SW 1271 (cell line): ENCODE results near the gene SERP2.

Experiments used
- DNase-seq, 2 experiments: peaks; one replicate each; lab custom pipeline; 2025; lab: John Stamatoyannopoulos, UW

SERP2 gene

GRCh38 chr13:44388427-44389059, 14.9 kb downstream of the SERP2 start:
- no peak for DNase-seq

GRCh38 chr13:44389060-44389666, 15.5 kb downstream of the SERP2 start:
- no peak for DNase-seq

- DNase-seq, result no peak
Observed at GRCh38 chr13:44389876-44390275, 16.3 kb downstream of the SERP2 start.

GRCh38 chr13:44393391-44393790, 19.8 kb downstream of the SERP2 start:
- no peak for DNase-seq

- no peak for DNase-seq
Observed at GRCh38 chr13:44394658-44395057, 21.0 kb downstream of the SERP2 start.

- no peak for DNase-seq
Observed at GRCh38 chr13:44395976-44396694, 22.5 kb downstream of the SERP2 start.

GRCh38 chr13:44396701-44397580, 23.3 kb downstream of the SERP2 start:
- DNase-seq, result no peak

- no peak for DNase-seq
Observed at GRCh38 chr13:44397766-44398223, 24.2 kb downstream of the SERP2 start.

GRCh38 chr13:44398606-44399005, 25.0 kb downstream of the SERP2 start:
- DNase-seq, result no peak

GRCh38 chr13:44399074-44399473, 25.4 kb downstream of the SERP2 start:
- DNase-seq, result no peak

- no peak for DNase-seq
Observed at GRCh38 chr13:44400736-44401135, 27.1 kb downstream of the SERP2 start.

GRCh38 chr13:44401577-44401976, 28.0 kb downstream of the SERP2 start:
- no peak for DNase-seq

GRCh38 chr13:44402899-44403445, 29.3 kb downstream of the SERP2 start:
- no peak for DNase-seq

GRCh38 chr13:44403461-44404056, 29.9 kb downstream of the SERP2 start:
- DNase-seq, result no peak

- DNase-seq, result no peak
Observed at GRCh38 chr13:44404261-44405132, 30.9 kb downstream of the SERP2 start.

- no peak for DNase-seq
Observed at GRCh38 chr13:44406617-44407016, 33.0 kb downstream of the SERP2 start.

GRCh38 chr13:44407379-44407778, 33.8 kb downstream of the SERP2 start:
- no peak for DNase-seq

- no peak for DNase-seq
Observed at GRCh38 chr13:44407891-44408290, 34.3 kb downstream of the SERP2 start.

- DNase-seq, result no peak
Observed at GRCh38 chr13:44409595-44409994, 36.0 kb downstream of the SERP2 start.

GRCh38 chr13:44410328-44410859, 36.8 kb downstream of the SERP2 start:
- DNase-seq, result no peak
